Right lobe of liver (tissue), 6 donors: ENCODE data around the gene PACRGL. TPM values are rescaled to one million over a fixed set of nuclear protein-coding genes. Genes with fewer than 3 reads are reported as not detected.

Experiments
- ATAC-seq, 4 donors: fragments of 200-7000 bp; cut with Tn5 transposase; one replicate each; pipeline ENCODE4 v1.9.1; 2020; ENCODE audit warnings: mild to moderate bottlenecking in 4 of 4, moderate library complexity in 4 of 4
- DNase-seq, 3 donors: peaks; one replicate each; pipeline ENCODE4 v3.0.0-alpha.2; 2020
- H3K27ac ChIP-seq, 3 donors: fragments of 200-600 bp; one replicate each; pipeline ENCODE4 v1.8.0; 2022
- H3K27me3 ChIP-seq, 2 donors: fragments of 200-600 bp; one replicate each; pipeline ENCODE4 v1.8.0; 2022
- H3K36me3 ChIP-seq, 4 donors: fragments of 200-600 bp; sonication (generic) in 1 of 4; one replicate each; pipeline versions ENCODE4 v1.5.1 to v1.8.0; 2017 to 2022; ENCODE audit warnings: control low read depth in 1 of 4
- H3K4me1 ChIP-seq, 4 donors: fragments of 200-600 bp; sonication (generic) in 1 of 4; one replicate each; pipeline versions ENCODE4 v1.5.1 to v1.8.0; 2017 to 2022; ENCODE audit warnings: control low read depth in 1 of 4
- H3K4me3 ChIP-seq, 3 donors: fragments of 200-600 bp; one replicate each; pipeline ENCODE4 v1.8.0; 2022
- H3K9me3 ChIP-seq, 4 donors: fragments of 200-600 bp; sonication (generic) in 1 of 4; one replicate each; pipeline versions ENCODE4 v1.5.1 to v1.8.0; 2017 to 2022; ENCODE audit warnings: control low read depth in 1 of 4
- CTCF ChIP-seq, 4 donors: fragments of 200-600 bp in 3 of 4; fragments of 450-650 bp in 1 of 4; IDR thresholded peaks; one replicate each; pipeline versions ENCODE4 v1.5.1 to v1.8.0; 2016 to 2022; ENCODE audit warnings: antibody characterized with exemption in 4 of 4, mild to moderate bottlenecking in 2 of 4
- POLR2A ChIP-seq: fragments of 450-650 bp; IDR thresholded peaks from one replicate; pipeline ENCODE4 v1.6.1; 2017; ENCODE audit warnings: antibody characterized with exemption, mild to moderate bottlenecking
- WGBS: methylation state at CpG from one replicate; pipeline ENCODE4 v1.1.6; 2018; ENCODE audit warnings: low coverage, low lambda C conversion rate; ENCODE audit not compliant: insufficient coverage; ENCODE audit errors: missing lambda C conversion rate; 5-methylcytosine and 5-hydroxymethylcytosine counted together
- intact Hi-C, 2 donors: fragments of 100-400 bp; cut with DNase I; formaldehyde crosslinking; loops; one replicate each; pipeline versions ENCODE4 v1.11.2 to v1.14.1; 2022
- total RNA-seq, 6 experiments: library from RNA; depleted of rRNA in 2 of 6; stranded (reverse); fragments of >200 nt in 2 of 6; fragmentation: NEBNext Ultra II Directional in 3 of 6; extraction: Animal tissue kit (Norgen Biotek cat#: 25700) in 3 of 6; gene quantifications; one replicate each; pipeline versions ENCODE4 v1.1.0 to v1.2.4, GENCODE V29; 2016 to 2023
- donor health status: DM: no; HTN: yes; CAD: no.
- donor health status: DM: no; HTN: no; CAD: no.
- donor health status: DM: no; HTN: no; CAD: no.
- donor health status: DM: no; HTN: yes; CAD: no.
- donor health status: DM: no; HTN: yes; CAD: no.

PACRGL gene
- total RNA-seq, 6 experiments from 2014 or later = 2.5 to 6.1 (median 5.3) TPM

- TF ChIP-seq POLR2A = no peak
- no peak for TF ChIP-seq CTCF (IDR thresholded peaks at IDR 0.05)
- DNase-seq = no peak
- intact Hi-C loops = no loop called here
- Histone ChIP-seq H3K36me3 (no peaks in the 10 kb centered on the region), H3K4me1 (no peaks in the 10 kb centered on the region), H3K4me3 (no peak overlapping the region), H3K27ac (no peak overlapping the region), H3K27me3 (no peaks in the 10 kb centered on the region), H3K9me3 (no peaks in the 10 kb centered on the region)
- 70% methylated on average over 1 of the region's 1 CpG for WGBS
- no peak for ATAC-seq
Measured at GRCh38 chr4:20754036-20754435, 53.8 kb downstream of the PACRGL start.

- ATAC-seq = no peak
- 65% methylated on average over 2 of the region's 2 CpGs for WGBS
- Histone ChIP-seq H3K9me3 (no peaks in the 10 kb centered on the region), H3K27me3 (no peaks in the 10 kb centered on the region), H3K4me3 (no peak overlapping the region), H3K36me3 (no peaks in the 10 kb centered on the region), H3K4me1 (no peaks in the 10 kb centered on the region), H3K27ac (no peak overlapping the region)
- TF ChIP-seq CTCF (IDR thresholded peaks at IDR 0.05) = no peak
- no peak for TF ChIP-seq POLR2A
- intact Hi-C loops = no loop called here
- DNase-seq = no peak
Measured at GRCh38 chr4:20760053-20760452, 59.8 kb downstream of the PACRGL start.

GRCh38 chr4:20761382-20761781, 61.1 kb downstream of the PACRGL start:
- Histone ChIP-seq H3K36me3 (no peaks in the 10 kb centered on the region), H3K27me3 (no peaks in the 10 kb centered on the region), H3K9me3 (no peaks in the 10 kb centered on the region), H3K4me1 (no peaks in the 10 kb centered on the region), H3K27ac (no peak overlapping the region), H3K4me3 (no peak overlapping the region)
- intact Hi-C loops = no loop called here
- ATAC-seq = peak in 2 of 4 donors; percentile 38 to 68
- DNase-seq = no peak
- TF ChIP-seq POLR2A = no peak
- no peak for TF ChIP-seq CTCF (IDR thresholded peaks at IDR 0.05)

GRCh38 chr4:20761826-20762225, 61.6 kb downstream of the PACRGL start:
- intact Hi-C loops = no loop called here
- DNase-seq (no peak), ATAC-seq (no peak)
- Histone ChIP-seq H3K36me3 (no peaks in the 10 kb centered on the region), H3K4me1 (no peaks in the 10 kb centered on the region), H3K9me3 (no peaks in the 10 kb centered on the region), H3K27me3 (no peaks in the 10 kb centered on the region), H3K4me3 (no peak overlapping the region), H3K27ac (no peak overlapping the region)
- 75% methylated on average over 1 of the region's 1 CpG for WGBS
- TF ChIP-seq CTCF (IDR thresholded peaks at IDR 0.05) (no peak), POLR2A (no peak)

- 83% methylated on average over 13 of the region's 13 CpGs for WGBS
- intact Hi-C loops = no loop called here
Measured at GRCh38 chr4:20764366-20764992, 64.2 kb downstream of the PACRGL start.

More at GRCh38 chr4:20764366-20764992, 64.2 kb downstream of the PACRGL start:
- no peak overlapping the region for H3K4me3 ChIP-seq
- H3K27ac ChIP-seq = no peak overlapping the region
- DNase-seq = no peak
- no peaks in the 10 kb centered on the region for H3K4me1 ChIP-seq
- no peaks in the 10 kb centered on the region for H3K27me3 ChIP-seq
- ATAC-seq = no peak
- H3K36me3 ChIP-seq = no peaks in the 10 kb centered on the region
- H3K9me3 ChIP-seq = no peaks in the 10 kb centered on the region
- TF ChIP-seq CTCF (IDR thresholded peaks at IDR 0.05) (no peak), POLR2A (no peak)
